ENCODE results near the gene FOXE3.

FOXE3 gene

DNA sequence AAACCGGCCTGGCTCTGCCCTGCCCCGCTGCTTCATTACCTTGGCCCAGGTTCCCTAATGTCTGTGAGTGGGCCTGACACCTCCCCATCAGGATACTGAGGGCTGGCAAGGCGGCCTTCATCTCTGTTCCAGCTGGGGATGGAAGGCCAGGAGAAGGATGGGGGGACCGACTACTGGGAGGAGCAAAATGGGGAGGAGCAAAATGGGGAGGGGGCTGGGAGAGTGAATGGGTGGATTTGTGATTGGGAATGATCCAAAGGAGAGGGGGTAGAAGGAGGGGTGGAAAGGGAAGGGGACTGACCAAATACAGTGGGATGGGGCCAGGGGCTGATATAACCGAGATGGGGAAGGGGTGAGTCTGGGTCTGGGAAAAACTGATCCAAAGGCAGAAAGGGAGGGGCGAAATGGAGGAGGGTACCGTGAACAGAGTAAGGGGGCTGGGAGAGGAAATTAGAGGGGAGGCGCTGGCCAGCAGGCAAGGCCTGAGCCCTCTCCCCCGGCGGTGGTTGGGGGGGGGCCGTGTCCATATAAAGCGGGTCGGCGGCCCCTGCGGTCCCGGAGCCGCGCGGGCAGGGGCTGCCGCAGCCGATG, at the start of gene FOXE3:
Gene FOXE3 (plus strand): TSS at position 558 of the 591 bp plus-strand sequence. CDS start 31 bp downstream, at position 589.
- DNase-seq: no peak

GRCh38 chr1:47367651-47368050, 48.4 kb upstream of the FOXE3 start:
- no peak for DNase-seq

GRCh38 chr1:47371016-47371517, 45.0 kb upstream of the FOXE3 start:
- no peak for DNase-seq

GRCh38 chr1:47374501-47374900, 41.6 kb upstream of the FOXE3 start:
- DNase-seq: no peak

DNA sequence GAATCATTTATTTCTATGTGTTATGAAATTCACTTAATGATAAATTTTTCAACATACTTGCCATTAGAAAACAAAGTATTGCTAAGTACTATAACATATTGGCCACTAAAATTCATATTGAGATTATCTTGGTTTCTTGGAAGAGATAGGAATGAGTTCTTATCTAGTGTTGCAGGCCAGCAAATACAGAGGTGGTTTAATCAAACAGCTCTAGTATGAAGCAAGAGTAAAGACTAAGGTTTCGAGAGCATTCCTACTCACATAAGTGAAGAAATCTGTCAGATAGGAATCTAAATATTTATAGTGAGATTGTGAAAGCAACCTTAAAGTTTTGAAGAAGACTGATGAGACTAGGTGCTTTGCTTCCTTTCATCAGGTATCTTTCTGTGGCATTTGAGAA, 37.9 kb upstream of the FOXE3 start:
- no peak for DNase-seq

GRCh38 chr1:47380699-47381098, 35.4 kb upstream of the FOXE3 start:
- no peak for DNase-seq

DNA sequence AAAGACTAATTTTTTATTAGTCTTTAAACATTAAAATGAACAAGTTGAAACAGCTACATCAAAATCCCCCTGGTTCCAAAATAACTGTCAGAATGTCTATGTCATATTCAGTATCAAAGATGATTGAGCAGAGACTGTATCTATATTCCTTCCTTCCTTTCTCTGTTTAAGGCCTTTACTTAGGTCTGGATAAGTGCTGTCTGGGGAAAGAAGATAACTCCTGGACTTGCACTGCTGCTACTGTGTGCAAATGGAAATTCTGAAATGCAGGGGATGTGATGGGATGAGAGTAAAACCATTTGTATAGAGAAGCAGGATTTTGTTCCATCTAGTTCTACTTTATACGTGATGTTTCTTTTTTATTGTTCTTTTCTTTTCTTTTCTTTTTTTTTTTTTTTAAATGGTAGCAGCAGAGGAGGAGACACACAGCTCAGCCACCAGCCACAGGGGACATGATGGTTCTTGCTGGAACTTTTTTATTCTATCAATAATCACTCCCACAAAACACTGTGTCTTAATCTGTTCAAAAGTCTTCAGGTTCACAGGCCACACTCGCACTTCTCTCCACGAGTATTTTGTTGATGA, 33.6 kb upstream of the FOXE3 start:
- no peak for DNase-seq

- DNase-seq: no peak
Measured at GRCh38 chr1:47384083-47384482, 32.0 kb upstream of the FOXE3 start.

DNA sequence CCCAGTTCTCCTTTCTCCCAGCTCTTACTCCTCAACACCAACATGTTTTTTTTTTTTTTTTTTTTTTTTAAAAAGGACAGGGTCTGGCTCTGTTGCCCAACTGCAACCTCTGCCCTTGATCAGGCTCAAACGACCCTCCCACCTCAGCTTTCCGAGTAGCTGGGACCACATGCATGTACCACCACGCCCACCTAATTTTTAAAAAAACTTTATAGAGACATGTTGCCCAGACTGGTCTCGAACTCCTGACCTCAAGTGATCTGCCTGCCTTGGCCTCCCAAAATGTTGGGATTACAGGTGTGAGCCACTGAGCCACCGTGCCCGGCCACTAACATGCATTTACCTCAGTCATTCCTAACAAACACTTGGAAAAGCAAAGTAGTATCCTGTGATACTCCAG, 31.1 kb upstream of the FOXE3 start:
- DNase-seq: no peak

DNA sequence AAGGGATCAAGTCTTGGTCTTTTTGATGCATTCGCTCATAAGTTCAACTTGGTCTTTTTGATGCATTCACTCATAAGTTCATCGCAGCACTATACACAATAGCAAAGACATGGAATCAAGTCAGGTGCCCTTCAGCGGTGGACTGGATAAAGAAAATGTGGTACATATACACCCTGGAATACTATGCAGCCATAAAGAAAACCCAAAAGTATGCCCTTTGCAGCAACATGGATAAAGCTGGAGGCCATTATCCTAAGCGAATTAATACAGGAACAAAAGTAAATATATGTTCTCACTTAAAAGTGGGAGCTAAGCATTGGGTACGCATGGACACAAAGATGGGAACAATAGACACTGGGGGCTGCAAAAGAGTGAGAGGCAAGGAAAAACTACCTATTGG, 29.8 kb upstream of the FOXE3 start:
- DNase-seq: no peak

DNA sequence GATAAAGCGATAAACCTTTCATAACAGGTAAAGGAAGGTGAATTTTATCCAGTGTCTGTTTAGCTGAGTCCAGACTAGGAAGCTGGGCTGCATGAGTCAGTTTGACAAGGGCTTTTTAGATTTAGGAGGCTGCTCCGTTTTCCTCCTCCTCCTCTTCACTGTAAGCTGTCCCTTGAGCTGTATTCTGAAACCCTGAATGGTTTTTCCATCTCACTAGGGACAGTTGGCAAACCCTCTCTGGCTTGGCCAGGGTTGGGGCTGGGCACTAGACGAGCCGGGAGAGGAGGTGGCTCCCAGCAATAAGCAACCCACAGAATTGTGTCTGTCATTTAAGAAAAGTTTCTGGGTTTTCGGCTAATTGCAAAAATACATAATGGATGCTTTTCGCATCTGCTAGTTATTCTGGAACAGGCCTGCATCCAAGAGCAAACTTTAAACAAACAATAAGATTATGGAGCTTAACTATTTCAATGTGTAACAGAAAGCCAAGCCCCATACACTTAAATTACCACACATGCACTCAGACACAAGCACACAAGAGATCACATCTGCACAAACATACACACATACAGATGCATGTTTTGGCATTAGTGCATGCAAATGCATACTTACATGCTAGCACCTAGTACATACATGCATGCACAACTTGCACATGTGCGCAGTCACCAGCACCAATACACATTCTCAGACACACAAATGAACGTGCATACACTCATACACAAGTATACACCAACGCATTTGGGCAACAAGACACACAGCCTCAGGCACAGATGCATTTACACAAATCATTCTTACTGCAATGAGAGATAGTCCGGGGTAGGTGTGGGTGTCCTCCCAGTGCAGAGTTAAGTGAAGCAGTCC, 27.8 kb upstream of the FOXE3 start:
- DNase-seq: peak; percentile 61

DNA sequence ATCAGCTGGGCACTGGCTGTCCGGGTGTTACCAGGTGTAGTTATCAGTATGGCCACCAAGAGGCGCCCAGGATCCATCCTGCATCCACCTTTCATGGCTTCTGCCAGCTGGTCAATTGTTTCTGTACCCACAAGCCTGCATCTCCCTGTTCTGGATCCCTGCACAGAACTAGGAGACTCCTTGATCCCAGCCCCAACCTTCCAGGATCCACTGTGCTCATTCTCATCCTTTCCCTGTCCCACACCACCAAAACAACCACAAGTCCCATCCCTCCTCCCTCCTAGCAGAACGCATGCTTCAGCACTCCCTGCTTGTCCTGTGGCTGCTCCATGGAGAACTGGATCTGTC, 27.2 kb upstream of the FOXE3 start:
- DNase-seq: peak; percentile 67

DNA sequence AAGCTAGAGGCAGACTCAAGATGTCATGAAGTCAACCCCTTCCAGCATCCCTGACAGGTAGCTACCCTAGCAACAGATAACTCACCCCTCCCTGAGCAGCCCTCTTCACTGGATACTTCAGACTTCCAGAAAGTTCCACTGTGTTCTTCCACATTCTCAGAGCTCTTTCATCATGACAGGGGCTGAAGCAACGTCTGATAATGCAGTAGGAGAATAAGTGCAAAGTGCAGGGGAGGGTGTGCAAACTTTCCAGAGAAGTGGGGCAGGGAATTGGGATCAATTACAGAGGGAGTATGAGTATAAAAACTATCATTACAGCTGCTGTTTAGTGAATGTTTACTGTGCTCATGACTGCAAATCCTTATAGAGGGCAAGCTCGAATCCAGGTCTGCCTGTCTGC, 26.4 kb upstream of the FOXE3 start:
- no peak for DNase-seq

GRCh38 chr1:47390843-47391242, 25.2 kb upstream of the FOXE3 start:
- no peak for DNase-seq

DNA sequence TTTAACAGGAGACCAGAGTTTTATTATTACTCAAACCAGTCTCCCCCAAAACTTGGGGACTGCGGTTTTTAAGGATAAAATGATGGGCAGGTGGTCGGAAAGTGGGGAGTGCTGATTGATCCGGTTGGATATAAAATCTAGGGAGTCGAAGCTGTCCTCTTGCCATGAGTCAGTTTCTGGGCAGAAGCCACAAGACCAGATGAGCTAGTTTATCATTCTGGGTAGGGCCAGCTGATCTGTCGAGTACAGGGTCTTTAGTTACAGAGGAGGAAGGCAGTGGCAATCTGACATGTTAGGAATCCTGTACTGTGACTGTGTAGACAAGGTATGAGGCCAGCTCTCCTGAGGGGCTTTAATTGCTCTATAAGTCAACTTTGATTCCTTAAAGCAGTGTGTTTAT, 22.9 kb upstream of the FOXE3 start:
- DNase-seq: no peak

DNA sequence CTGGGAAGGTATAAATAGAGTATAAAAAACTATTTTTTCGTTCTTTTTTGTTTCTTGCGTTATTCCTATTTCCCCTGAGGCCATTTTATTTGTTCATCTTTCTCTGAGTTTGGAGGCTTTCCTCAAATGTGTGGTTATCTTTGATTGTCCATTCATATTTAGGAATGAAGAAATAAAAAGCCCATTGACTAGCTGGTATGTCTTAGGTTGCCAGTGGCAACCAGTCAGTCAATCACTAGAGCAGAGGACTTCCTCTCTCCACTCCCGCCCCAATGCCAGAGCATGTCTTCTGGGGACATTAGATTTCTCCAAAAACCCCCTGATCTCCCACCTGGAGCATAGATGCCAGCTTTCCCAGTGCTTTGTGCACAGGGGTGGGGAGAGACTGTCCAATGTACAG, 20.7 kb upstream of the FOXE3 start:
- DNase-seq: no peak

GRCh38 chr1:47396671-47397196, 19.4 kb upstream of the FOXE3 start:
- DNase-seq: no peak

DNA sequence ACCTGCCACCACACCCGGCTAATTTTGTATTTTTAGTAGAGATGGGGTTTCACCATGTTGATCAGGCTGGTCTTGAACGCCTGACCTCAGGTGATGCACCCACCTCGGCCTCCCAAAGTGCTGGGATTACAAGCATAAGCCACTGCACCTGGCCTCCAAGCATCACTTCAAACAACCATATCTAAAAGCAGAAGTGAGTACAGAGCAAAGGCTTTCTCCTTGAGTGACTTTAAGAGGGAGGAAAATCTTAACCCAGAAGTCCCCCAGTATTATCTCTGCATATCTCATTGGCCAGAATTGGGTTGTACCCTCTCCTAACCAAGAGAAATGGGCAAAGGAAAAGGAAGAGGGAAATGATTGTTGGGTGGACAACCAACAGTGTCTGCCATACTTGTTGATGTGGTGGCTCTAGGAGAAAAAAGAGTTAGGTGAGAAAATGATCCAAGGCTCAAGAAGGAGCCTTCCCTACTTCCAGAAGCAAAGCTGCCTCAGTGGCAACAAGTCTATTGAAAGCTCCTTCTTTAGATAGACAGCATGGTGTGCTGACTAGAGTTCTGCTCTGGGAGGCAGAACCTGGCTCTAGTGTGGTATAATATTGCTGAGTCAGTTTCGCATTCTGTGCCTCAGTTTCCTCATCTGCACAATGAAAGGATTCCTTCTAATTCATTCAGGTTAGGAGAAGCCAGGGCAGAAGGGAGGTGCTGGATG, 16.8 kb upstream of the FOXE3 start:
- DNase-seq: no peak

- DNase-seq: no peak
Measured at GRCh38 chr1:47399846-47400155, 16.3 kb upstream of the FOXE3 start.

- no peak for DNase-seq
Measured at GRCh38 chr1:47401761-47402160, 14.3 kb upstream of the FOXE3 start.

DNA sequence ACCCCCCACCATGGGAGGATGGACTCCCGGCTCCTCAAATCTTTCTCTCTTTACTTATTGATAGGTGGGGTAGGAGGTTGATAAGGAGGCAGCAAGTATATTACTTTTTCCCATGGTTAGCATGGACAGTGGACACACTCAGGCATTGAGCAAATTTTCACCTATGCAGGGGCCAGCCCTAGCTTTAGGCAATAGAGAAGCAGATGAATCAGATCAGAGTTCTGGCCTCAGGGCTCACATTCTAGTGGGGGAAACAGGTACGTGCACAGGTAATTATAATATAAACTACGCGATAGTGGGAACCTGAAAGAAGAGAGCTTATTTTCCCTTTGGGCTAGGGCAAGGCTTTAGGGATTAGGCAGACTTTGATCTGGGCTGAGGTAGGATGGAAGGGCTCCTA, 13.5 kb upstream of the FOXE3 start:
- DNase-seq: no peak

DNA sequence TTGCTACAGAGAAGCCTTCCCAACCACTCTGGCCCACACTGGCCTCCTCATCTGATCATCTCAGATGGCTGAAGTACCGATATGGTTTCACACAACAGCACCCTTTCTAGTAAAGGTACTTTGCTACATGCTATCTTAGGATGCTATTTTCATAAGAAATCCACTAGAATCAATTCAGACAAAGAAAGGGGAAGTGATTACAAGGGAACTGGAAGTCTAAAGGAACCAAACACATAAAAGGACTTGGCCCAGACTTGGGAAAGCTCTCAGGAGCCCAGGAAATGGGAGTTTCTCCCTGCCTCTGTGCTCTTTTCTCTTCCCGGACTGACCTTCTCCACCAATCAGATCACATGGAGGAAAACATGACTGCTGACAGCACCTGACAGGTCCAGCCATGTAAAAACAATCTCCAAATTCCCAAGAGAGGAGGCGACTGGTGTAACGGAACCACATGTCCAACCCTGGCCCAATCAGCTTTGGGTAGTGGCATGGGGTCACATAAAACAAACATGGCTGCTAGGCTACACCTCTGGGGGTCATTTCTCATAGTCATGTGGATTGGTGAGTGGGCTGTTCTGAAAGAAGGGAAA, 12.7 kb upstream of the FOXE3 start:
- DNase-seq: no peak

DNA sequence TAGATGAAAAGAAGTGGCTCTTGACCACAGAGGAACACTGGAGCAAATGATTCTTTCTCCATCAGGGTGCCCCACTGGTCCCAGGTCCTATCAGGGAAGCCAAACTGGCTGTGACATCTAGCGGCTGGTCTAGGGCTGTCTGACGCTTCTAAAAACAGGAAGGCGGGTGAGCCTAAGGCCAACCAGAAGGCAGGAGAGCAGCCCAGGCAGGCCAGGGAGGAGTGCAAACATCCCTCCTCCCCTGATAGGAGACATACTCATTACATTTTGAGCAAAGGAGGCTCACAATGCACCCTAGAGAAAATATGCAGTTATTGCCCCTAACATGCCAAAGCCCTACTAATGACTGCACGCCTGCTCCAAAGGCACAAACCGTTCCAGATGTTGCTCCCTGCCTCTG, 10.4 kb upstream of the FOXE3 start:
- DNase-seq: no peak

All from right forelimb (tissue), 1 donor.